ENCODE measurements around the gene LHFPL6.

DNA sequence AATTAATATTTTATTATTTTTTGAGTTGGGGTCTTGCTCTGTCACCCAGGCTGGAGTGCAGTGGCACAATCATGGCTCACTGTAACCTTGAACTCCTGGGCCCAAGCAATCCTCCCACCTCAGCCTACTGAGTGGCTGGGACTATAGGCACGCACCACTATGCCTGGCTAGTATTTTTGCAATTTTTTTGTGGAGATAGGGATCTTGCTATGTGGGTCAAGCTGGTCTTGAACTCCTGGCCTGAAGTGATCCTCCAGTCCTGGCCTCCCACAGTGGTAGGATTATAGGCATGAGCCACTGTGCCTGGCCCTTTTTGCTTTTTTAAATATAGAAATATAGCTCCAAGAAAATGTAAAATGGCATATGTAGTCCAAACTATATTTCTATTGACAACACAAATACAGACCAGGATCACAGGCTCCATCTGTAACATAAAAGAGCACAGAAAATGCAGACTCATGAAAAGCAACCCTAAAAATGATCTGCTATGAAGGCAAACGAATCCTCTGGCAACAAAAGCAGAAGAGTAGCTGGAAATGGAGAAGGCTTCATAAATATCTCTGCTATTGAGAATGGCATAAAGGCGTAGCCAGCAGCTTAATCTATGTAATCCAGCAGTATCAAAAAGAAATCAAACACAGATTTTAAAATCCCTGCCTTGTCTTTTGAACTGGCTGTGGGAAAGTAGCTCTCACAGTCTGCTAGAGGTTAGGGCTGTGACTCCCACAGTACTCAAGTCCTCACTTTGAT lies 200.6 kb downstream of the LHFPL6 start:
- TF ChIP-seq EZH2 (IDR thresholded peaks at IDR 0.05; ENCODE audit: insufficient read depth, poor library complexity, severe bottlenecking) (no peak), EZH2phosphoT487 (IDR thresholded peaks at IDR 0.05; ENCODE audit: insufficient read depth, low read depth) (no peak)

Measured in GM23248 (cell line).